GM19043 (cell line): Measurements from ENCODE around the gene RIN3.
"Not testable (repeated sequence)": the region's sequence is repeated elsewhere in the genome, so short reads cannot be mapped to it uniquely, and the experiment has no call there.

Experiments used
- ATAC-seq: cut with Tn5 transposase; IDR thresholded peaks from one replicate; pipeline ENCODE4 v1.9.1; 2021; ENCODE audit warnings: low read depth; ENCODE audit not compliant: unreplicated experiment

The RIN3 gene

DNA sequence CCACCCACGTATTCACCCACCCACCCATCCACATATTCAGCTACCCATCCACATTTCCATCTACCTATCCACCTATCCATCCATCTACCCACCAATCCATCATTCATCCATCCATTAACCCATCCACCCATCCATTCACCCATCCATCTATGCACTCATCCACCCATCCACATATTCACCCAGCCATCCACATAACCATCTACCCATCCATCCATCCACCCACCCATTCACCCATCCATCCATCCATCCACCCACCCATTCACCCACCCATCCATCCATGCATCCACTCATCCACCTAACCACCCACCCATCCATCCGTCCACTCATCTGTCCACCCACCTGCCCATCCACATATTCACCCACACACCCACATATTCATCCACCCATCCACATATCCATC lies 164.4 kb downstream of the RIN3 start:
- no peak for ATAC-seq

DNA sequence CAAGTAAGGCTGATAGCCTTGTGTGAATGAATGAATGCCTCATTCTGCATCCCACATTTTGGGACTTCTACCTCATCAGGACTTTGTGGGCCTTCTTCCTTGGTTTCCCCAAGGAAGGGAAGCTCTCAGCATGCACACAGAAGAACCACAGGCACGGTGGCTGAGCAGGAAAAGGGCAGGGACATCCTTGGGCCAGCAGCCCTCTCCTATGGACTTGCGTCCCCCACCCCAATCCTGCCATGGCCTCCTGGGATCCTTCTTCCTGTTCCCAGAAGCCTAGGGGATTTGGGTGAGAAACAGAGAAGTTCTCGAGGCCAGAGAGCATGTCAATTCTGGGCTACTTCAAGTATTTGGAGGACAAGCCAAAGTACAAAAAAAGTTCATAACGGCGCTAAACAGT lies 165.2 kb downstream of the RIN3 start:
- no peak for ATAC-seq

DNA sequence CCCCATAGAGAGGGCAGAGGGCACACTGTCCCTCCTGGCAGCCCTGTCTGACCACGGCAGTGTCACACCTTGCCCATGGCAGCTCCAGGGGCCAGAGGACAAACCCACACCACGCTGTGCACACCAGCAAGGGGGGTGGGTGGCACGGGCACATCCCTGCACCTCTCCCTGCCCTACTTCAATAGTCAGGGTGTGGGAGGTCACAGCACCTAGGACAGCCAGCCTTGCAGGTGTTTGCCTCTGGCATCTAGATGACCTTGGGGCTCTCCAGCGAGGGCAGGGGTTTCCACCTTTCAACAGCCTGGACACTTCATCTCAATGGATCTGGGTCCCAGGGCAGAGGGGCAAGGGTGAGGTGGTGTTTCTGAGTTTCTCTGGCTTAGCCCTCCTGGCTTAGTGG lies 165.7 kb downstream of the RIN3 start:
- ATAC-seq, result no peak

DNA sequence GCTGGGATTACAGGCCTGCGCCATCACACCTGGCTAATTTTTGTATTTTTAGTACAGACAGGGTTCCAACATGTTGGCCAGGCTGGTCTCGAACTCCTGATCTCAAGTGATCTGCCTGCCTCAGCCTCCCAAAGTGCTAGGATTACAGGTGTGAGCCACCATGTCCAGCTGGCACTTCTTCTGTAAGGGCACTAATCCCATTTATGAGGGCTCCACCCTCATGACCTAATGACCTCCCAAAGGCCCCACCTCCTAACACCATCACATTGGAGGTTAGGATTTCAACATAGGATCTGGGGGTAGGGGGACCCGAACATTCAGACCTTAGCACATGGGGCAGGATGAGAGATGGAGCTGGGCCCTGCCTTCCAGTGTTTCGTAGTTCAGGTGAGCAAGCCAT lies 166.7 kb downstream of the RIN3 start:
- ATAC-seq, result not testable (repeated sequence)

DNA sequence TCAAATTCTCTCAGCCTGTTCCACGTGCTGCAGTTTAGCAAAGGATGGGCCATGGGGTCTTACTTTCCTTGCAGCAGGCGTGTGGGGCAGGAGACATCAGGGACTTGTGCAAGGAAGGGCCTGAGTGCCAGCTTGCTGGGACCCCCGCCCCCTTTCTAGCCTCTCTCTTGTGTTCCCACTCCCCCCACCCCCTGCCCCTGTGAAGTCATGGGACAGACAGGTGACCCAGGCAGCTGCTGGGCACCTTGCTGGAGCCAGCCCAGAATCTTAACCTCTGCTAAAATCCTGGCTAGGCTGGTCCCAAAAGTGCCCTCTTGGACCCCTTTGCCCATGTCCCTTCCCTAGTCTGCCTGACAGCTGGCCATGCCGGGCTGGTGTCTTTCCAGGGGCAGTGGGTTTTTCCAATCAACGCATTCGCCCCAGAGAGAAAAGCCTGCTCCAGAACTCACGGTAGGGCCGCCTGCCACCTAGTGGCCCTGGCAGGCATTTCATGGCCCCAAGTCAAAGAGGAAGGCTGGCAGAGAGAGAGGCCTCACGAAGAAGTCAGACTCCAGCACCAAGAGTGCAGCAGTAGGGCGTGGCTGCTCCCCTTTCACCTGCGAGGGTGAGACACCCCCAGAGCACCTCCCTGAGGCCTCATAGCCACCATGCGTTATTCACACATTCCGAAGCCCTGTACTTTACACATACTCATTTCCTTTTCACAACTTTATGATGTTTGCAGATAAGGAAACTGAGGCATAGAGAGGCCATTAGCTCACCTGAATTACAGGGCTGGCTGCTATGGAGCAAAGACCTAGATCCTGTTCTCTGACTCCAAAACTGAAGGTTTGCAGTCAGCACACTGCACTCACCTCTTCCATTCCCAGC lies 167.4 kb downstream of the RIN3 start:
- no peak for ATAC-seq

DNA sequence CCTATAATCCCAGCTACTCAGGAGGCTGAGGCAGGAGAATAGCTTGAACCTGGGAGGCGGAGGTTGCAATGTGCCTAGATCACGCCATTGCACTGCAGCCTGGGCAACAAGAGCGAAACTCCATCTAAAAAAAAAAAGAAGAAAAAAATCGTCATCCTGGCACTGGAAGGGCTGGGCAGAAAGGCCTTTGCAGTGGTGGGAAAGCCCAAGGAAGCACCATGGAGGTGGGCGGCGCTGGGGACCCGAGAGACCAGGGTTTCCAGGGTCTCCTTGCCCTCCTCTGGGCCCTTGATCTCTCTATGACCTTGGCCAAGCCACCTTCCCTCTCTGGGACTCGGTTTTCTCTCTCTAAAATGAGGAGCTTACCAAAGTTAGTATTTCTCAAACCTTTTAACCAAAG lies 169.5 kb downstream of the RIN3 start:
- ATAC-seq, result no peak

DNA sequence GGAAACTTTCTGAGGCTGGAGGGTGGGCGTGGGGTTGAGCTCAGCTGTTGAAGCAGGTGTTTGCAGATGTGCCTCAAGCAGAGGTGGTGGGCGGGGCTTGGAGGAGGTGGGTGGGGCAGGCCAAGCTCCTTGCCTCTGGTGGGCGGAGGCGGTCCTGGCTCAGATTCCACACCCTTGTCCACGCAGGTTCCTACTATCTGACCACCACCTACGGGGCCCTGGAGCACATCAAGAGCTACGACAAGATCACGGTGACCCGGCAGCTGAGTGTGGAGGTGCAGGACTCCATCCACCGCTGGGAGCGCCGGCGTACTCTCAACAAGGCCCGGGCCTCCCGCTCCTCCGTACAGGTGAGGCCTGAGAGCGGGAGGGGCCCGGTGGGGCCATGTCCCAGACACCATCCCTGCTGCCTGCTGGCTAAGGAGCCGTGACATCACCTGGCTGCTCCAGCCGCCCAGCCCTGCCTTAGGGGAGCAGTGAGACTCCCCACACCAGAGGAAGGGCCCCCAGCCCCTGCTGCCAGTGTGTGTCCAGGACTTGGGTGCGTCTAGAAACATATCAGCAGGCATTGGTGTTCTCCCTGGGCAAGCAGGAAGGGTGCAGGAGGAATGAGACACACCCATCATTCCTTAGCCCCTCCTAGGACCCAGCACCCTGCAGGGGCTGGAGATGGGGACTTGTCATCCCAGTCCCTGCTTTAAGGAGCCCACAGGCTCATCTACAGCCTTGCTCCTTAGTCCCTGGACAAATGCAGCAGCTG lies 171.4 kb downstream of the RIN3 start:
- no peak for ATAC-seq

DNA sequence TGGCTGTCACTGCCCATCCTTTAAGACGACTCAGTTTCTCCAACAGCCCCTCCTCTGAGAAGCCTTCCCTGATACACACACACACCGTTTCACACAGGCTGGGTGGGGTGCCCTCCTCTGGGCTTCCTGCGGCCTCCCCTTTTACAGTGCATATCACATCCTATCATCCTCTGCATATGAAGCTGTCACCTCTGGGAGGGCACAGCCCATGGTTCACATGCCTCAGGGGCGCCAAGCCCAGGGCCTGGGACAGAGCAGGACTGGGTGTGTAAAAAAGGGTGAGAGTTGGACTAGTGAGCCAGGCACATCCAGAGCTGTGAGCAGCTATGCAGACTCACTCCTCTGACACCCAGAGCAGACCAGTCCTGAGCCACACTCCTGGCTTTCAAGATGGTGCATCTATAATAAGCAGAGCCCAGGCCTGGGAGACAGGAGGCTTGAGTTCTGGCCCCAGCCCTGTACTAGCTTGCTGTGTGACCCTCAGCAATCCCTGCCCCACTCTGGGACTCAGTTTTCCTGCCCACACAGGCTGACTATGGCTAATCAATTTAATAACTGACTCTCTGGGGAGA lies 172.3 kb downstream of the RIN3 start:
- no peak for ATAC-seq

DNA sequence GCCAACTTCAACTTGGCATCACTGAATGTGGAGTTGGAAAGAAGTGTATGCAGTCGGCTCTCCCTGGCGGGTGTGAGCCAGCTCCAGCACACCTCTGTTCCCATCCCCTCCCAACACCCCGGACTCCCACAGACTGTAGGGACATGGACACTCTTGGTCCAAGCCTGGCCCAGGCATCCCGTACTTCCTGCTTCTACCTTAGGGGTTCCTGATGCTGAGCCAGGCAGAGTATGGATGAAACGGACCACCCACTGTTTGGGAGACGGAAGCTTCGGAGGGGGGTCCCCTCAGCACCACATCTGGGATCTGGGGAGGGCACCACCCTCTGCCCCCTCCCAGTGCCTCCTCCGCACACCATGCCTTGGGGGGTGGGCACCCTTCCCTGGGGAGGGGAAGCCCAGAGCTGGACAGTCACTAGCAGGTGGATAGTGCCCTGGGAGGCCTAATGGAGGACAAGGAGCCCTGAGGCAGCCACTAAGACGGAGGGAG lies 172.9 kb downstream of the RIN3 start:
- ATAC-seq, result no peak

DNA sequence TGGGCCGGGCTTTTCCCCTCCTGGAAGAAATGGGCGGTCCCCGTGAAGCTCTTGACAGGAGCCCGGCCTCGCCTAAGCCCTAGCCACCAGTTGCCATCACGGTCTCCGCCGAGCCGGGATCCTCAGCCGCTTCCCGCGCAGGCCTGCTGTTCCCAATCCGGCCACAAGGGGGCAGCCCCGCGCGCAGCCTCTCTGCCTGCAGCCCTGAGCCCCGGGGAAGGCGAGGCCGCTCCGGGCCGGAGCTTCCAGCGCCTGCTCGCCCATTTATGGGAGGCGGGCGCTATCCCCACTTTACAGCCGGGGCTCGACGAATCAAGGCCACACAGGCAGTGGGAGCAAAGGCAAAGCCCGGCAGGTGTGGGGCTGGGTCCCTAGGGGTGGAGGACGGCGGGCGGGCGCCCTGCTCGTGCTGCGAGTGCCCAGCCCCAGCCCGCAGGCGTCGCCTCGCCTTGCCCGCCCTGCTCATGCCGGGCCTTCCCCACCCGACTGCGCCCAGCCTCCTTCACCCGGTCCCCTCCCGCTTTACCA lies 173.4 kb downstream of the RIN3 start:
- no peak for ATAC-seq

DNA sequence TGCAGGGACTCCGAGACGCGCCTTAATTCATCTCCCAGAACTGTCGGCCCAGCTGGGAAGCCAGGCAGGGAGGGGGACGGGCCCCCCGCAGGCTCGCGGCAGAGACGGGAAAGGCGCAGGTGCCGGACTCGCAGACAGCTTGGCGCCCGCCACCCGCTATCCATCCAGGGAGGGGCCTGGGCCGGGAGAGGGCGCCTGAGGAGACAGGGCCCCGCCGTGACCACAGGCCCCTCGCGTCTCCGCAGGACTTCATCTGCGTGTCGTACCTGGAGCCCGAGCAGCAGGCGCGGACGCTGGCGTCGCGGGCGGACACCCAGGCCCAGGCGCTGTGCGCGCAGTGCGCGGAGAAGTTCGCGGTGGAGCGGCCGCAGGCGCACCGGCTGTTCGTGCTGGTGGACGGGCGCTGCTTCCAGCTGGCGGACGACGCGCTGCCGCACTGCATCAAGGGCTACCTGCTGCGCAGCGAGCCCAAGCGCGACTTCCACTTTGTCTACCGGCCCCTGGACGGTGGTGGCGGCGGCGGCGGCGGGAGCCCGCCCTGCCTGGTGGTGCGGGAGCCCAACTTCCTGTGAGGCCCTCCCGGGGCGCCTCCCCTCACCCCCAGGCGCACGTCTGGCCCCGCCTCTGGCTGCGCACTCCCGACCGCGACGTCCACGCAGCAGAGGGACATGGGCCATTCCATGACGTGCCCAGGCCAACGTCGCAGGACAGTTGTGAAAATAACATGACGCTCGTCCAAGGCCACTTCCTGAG lies 174.3 kb downstream of the RIN3 start:
- ATAC-seq, result no peak

DNA sequence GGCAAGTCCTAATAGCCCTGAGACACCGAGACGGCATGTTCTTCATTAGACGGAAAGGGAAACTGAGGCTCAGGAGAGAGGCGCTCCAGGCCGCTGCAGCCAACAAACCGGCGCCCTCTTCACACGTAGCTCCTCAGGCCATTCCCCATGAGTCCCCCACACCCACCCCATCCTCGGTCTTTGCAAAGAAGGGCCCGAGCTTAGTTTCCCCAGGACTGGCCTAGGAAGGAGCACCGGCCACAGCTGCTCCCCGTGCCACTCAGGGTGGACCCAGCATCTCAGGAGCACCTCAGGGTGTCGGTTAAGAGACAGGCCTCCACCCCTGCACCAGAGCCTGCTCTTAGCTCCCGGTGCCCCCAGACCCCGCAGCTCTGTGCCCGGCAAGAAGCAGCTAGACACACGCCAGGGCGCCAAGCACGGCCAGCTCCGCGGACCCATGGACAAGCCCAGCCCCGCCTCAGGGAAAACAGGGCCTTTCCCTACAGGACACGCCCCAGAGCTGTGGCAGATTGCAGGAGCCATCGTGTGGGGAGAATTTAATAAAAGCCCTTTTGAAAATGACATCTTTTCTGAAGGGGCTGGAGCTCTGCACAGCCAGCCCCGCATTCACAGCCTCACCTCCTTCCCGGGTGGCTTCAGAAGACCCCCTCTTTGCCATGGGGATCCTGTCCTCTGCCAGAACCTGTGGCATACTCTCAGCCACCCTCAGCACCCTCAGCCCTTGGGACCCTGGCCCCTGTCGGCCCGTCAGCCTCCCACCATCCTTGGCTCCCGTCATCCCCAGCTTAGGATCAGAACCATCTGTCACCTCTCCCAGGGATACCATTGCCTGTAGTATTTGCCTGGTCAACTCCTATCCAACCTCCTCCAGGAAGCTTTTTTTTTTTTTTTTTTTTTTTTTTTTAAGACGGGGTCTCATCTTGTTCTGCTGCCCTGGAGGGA lies 175.1 kb downstream of the RIN3 start:
- no peak for ATAC-seq

DNA sequence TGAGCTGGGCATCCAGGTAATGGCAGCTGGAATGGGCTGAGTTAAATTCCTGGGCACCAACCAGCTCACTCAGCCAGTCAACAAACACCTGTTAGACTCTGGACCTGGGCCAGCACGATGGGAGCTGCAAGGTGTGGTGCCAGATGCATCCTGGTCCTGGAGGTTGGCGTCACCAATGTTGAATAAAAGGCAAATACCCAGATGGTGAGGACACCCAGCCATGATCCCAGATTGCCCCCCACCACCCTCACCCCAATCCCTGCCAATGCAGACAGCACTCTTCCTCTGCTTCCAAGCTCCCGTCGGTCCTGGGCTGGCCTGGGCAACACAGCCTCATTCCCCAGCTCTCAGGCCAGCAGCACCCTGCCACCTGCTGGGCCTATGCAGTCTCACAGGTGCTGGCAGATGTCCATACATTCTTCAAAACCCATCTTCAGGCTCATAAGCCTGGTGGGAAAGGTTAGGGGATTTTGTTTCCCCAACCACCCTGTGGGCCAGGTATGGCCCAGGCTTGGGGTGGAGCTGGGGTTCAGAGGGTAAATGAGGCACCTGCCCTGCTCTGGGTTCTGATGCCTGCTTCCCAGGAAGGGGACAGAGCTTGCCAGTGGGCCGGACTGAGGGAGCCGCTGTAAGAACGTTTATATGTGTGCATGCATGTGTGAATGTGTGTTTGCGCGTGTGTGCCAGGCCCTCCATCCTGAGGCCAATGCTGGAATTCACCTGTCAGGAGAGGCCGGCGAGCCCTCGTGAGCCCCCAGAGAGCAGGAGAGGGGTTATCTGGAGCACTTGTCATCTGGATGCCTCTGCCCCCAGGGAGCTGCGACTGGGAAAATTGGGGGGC lies 176.8 kb downstream of the RIN3 start:
- no peak for ATAC-seq

DNA sequence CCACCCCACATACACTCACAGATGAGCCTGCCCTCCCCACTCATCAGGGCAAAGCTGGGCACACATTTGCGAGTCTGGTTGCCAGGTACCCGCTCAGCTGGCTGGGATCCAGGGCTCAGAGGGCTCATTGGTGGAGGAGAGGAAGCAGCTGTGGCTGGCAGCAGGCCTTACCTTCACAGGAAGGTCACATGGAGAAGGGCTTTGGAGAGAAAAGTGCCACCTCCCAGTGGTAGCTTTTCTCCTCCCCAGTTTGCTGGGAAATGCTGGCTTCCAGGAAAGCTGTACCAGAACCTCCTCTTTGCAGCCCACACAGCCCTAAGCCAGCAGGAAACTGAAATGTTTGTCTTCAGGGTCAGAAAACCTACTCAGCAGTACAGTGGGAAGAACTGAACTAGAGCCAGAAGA lies 179.2 kb downstream of the RIN3 start:
- ATAC-seq, result no peak

DNA sequence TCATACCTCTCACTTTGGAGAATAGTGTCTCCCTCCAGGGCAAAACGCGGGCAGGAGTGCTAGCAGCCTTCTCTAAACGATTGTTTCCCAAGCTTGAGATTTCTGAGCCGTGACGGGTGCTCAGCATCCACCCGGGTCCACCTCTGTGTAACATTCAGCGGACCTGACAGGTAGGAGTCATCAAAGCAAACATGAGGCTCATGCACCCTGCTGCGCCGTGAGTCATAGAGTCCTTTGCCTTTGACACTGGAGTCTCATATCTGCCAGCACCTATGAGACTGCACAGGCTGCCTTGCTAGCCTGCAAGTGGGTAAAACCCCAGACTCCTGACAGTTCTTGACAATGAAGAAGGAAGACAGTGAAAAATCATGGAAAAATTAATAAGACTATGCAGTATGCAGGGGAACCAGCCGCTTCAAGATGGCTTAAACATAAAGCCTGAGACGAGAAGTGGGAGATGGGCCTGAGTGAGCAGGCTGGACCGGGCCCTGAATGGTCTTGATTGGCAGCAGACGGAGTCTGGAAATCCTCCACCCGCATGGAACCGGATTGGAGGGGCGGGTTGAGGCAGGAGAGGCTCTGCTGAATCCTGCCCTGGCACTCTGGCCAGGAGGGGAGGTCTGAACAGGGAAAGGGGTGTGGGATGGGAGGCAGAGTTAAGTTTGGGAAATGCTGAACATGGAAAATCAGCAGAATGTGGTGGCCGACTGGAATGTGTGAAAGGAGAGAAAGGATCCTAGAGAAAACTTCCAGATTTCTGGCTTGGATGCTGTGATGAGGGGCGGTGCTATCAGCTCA lies 180.6 kb downstream of the RIN3 start:
- no peak for ATAC-seq

DNA sequence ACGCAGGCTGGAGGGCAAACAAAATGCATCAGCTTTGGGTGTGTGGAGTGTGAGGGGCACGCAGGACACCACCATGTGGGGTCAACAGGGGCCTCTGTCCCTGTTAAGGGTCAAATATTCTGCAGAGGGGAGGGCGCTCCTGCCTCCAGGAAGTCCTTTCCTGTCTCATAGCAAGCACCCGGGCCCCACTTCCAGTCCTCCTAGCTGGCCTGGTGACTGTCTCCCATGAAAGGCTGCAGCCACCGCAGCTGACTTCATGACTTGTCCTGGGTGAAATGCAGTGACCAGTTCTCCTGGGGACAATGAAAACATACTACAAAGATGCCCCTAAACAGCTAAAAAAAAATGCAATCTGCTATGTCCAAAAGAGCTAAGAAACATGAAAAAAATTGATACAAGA lies 181.2 kb downstream of the RIN3 start:
- ATAC-seq, result no peak

DNA sequence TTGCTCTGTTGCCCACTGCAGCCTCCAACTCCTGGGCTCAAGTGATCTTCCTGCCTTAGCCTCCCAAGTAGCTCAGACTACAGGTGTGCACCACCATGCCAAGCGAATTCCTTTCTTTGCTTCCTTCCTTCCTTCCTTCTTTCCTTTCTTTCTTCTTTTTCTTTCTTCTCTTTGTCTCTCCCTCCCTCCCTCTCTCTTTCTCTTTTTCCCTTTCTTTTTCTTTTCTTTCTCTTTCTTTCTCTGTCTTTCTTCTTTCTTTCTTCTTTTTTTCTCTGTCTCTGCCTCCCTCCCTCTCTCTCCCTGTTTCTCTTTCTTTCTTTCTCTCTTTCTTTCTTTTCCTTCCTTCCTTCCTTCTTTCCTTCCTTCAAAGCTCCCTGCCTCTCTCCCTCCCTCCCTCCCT lies 182.0 kb downstream of the RIN3 start:
- no peak for ATAC-seq

DNA sequence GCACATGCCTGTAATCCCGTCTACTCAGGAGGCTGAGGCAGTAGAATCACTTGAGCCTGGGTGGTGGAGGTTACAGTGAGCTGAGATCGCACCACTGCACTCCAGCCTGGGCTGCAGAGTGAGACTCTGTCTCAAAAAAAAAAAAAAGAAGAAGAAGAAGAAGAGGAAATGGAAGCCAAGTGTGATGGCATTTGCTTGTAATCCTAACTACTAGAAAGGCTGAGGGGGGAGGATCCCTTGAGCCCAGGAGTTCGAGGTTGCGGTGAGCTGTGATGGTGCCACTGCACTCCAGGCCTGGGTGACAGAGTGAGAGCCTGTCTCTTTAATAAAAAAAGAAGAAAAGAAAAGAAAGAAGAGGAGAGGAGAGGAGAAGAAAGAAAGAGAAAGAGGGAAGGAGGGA lies 182.8 kb downstream of the RIN3 start:
- no peak for ATAC-seq
